WTC11 (cell line): ENCODE measurements around the gene TMEM167A. TPM values are rescaled to one million over a fixed set of nuclear protein-coding genes. Genes with fewer than 3 reads are reported as not detected.

ENCODE experiments used
- ATAC-seq: fragments of 200-7000 bp; cut with Tn5 transposase; 2 replicates; pipeline ENCODE4 v1.10.0; 2021; ENCODE audit warnings: mild to moderate bottlenecking, moderate library complexity
- CTCF ChIA-PET: fragments of 300-600 bp; sonication (Branson Sonifier 250); formaldehyde crosslinking; loops from one replicate; lab custom pipeline; 2021; ENCODE audit warnings: antibody characterized with exemption; lab: Charles Lee
- POLR2A ChIA-PET: fragments of 350-600 bp; sonication (Branson Sonifier 250); formaldehyde crosslinking; loops from one replicate; lab custom pipeline; 2021; ENCODE audit warnings: antibody characterized with exemption; lab: Charles Lee
- DNase-seq: peaks from one replicate; pipeline ENCODE4 v3.0.0; 2021; ENCODE audit warnings: low spot score
- H3K27ac Mint-ChIP-seq: 2 replicates; pipeline ENCODE4 v1.8.0; 2021; ENCODE audit warnings: mixed read lengths
- H3K27me3 Mint-ChIP-seq: 2 replicates; pipeline ENCODE4 v1.8.0; 2021; ENCODE audit warnings: low read depth, mild to moderate bottlenecking, moderate library complexity, mixed read lengths
- H3K36me3 Mint-ChIP-seq: 2 replicates; pipeline ENCODE4 v1.8.0; 2021; ENCODE audit warnings: mixed read lengths
- H3K4me1 Mint-ChIP-seq: 2 replicates; pipeline ENCODE4 v1.8.0; 2022; ENCODE audit warnings: mixed read lengths
- H3K4me3 Mint-ChIP-seq: 2 replicates; pipeline ENCODE4 v1.8.0; 2021; ENCODE audit warnings: mild to moderate bottlenecking, moderate library complexity, mixed read lengths
- H3K9me3 Mint-ChIP-seq: 2 replicates; pipeline ENCODE4 v1.8.0; 2021; ENCODE audit warnings: mixed read lengths
- AFF4 ChIP-seq: sonication (generic); formaldehyde crosslinking; IDR thresholded peaks from 2 replicates; pipeline ENCODE4 v1.8.1; 2023; ENCODE audit warnings: mild to moderate bottlenecking, missing genetic modification reagents, borderline replicate concordance
- CREM ChIP-seq: sonication (generic); formaldehyde crosslinking; IDR thresholded peaks from 2 replicates; pipeline ENCODE4 v1.8.1; 2022; ENCODE audit warnings: mild to moderate bottlenecking, missing genetic modification reagents, moderate library complexity
- ESRRA ChIP-seq: sonication (generic); formaldehyde crosslinking; IDR thresholded peaks from 2 replicates; pipeline ENCODE4 v1.8.1; 2022; ENCODE audit warnings: mild to moderate bottlenecking, missing genetic modification reagents, borderline replicate concordance
- GTF2I ChIP-seq: fragments of 250-450 bp; sonication (Bioruptor Pico); conservative IDR thresholded peaks from 2 replicates; pipeline ENCODE4 v1.4.0; 2021; ENCODE audit warnings: mild to moderate bottlenecking
- HMGXB4 ChIP-seq: sonication (generic); formaldehyde crosslinking; IDR thresholded peaks from 2 replicates; pipeline ENCODE4 v1.8.1; 2023; ENCODE audit warnings: mild to moderate bottlenecking, moderate library complexity, missing genetic modification reagents
- IRF1 ChIP-seq: sonication (generic); formaldehyde crosslinking; IDR thresholded peaks from 2 replicates; pipeline ENCODE4 v1.8.0; 2023; ENCODE audit warnings: missing genetic modification reagents
- NFE2L1 ChIP-seq: sonication (generic); formaldehyde crosslinking; IDR thresholded peaks from 2 replicates; pipeline ENCODE4 v1.8.1; 2023; ENCODE audit warnings: missing genetic modification reagents
- PRDM15 ChIP-seq: sonication (generic); formaldehyde crosslinking; IDR thresholded peaks from 2 replicates; pipeline ENCODE4 v1.8.0; 2022; ENCODE audit warnings: missing genetic modification reagents
- PREB ChIP-seq: sonication (generic); formaldehyde crosslinking; IDR thresholded peaks from 2 replicates; pipeline ENCODE4 v1.8.1; 2022; ENCODE audit warnings: mild to moderate bottlenecking, missing genetic modification reagents, moderate library complexity, borderline replicate concordance
- PRRX2 ChIP-seq: fragments of 250-450 bp; sonication (Bioruptor Pico); IDR thresholded peaks from 2 replicates; pipeline ENCODE4 v1.8.0; 2021; ENCODE audit warnings: mild to moderate bottlenecking
- TEAD1 ChIP-seq: sonication (generic); formaldehyde crosslinking; IDR thresholded peaks from 2 replicates; pipeline ENCODE4 v1.8.0; 2022; ENCODE audit warnings: mild to moderate bottlenecking, missing genetic modification reagents
- ZMAT4 ChIP-seq: fragments of 250-450 bp; sonication (Bioruptor Pico); IDR thresholded peaks from 2 replicates; pipeline ENCODE4 v1.9.0; 2021; ENCODE audit warnings: mild to moderate bottlenecking
- ZNF219 ChIP-seq: sonication (generic); formaldehyde crosslinking; IDR thresholded peaks from 2 replicates; pipeline ENCODE4 v1.8.0; 2023; ENCODE audit warnings: missing genetic modification reagents, mild to moderate bottlenecking, borderline replicate concordance
- ZNF425 ChIP-seq: fragments of 250-450 bp; sonication (Bioruptor Pico); conservative IDR thresholded peaks from 2 replicates; pipeline ENCODE4 v1.9.0; 2021; ENCODE audit warnings: mild to moderate bottlenecking
- total RNA-seq: library from RNA; stranded (reverse); gene quantifications from 3 replicates; pipeline ENCODE4 v1.2.3, GENCODE V29; 2021

TMEM167A gene
- total RNA-seq, 1 experiment from 2014 or later, result 165 TPM

- TF ChIP-seq PRDM15 (CRISPR knock-in tag), result no peak
These were observed 43.2 kb downstream of the TMEM167A start (continued) for GRCh38 chr5:83034036-83034435.

GRCh38 chr5:83031381-83031780 is 45.8 kb downstream of the TMEM167A start:
- H3K4me3 Mint-ChIP-seq, result no peak overlapping the region
- ChIA-PET POLR2A (no interaction called here), CTCF (no interaction called here)
- H3K27me3 Mint-ChIP-seq, result peaks cover 6% of the 10 kb centered on the region; the same call in 1 of the 2 replicates
- no peak for DNase-seq
- no peaks in the 10 kb centered on the region for H3K36me3 Mint-ChIP-seq
- 0 out of 2 replicates have a peak, but pooled peaks cover 13% of the 10 kb centered on the region for H3K9me3 Mint-ChIP-seq
- peaks cover 45% of the 10 kb centered on the region for H3K4me1 Mint-ChIP-seq
- TF ChIP-seq ZNF219 (CRISPR knock-in tag) (no peak), PREB (CRISPR knock-in tag) (no peak), ESRRA (CRISPR knock-in tag) (no peak), ZNF425 (CRISPR knock-in tag) (no peak), AFF4 (no peak), PRRX2 (CRISPR knock-in tag) (no peak), TEAD1 (no peak), IRF1 (CRISPR knock-in tag) (no peak), GTF2I (no peak), ZMAT4 (no peak), NFE2L1 (CRISPR knock-in tag) (no peak), CREM (no peak), HMGXB4 (CRISPR knock-in tag) (no peak)
- ATAC-seq, result no peak
- no peak overlapping the region for H3K27ac Mint-ChIP-seq
